GM15510 (cell line): ENCODE measurements around the gene LRRC45.

Experiments used
- POLR2A ChIP-seq: IDR thresholded peaks from 3 replicates; pipeline ENCODE4 v1.6.1; 2011; ENCODE audit warnings: borderline replicate concordance; ENCODE audit not compliant: insufficient read length; ENCODE audit errors: extremely low read depth

The LRRC45 gene

GRCh38 chr17:82079001-82079677, 56.0 kb downstream of the LRRC45 start:
- no peak for TF ChIP-seq POLR2A

- no peak for TF ChIP-seq POLR2A
These were observed 57.1 kb downstream of the LRRC45 start for GRCh38 chr17:82080048-82080788.
